Central memory CD8-positive, alpha-beta T cell (primary cell): ENCODE measurements around the gene WDR7.
"Not testable (repeated sequence)": the region's sequence is repeated elsewhere in the genome, so short reads cannot be mapped to it uniquely, and the experiment has no call there.

Source experiments
- ATAC-seq: fragments of 150-1000 bp; cut with Tn5 transposase; replicated peaks from 2 replicates; pipeline ENCODE4 v1.10.0; 2022; ENCODE audit warnings: mild to moderate bottlenecking, moderate FRiP score, moderate number of reproducible peaks; ENCODE audit not compliant: poor library complexity, severe bottlenecking; ENCODE audit errors: extremely low read depth
- DNase-seq, 2 donors: peaks; one replicate each; pipeline ENCODE4 v3.0.0; 2021; ENCODE audit warnings: low spot score in 2 of 2
- H3K27ac Mint-ChIP-seq: one replicate; pipeline ENCODE4 v1.8.0; 2022; ENCODE audit warnings: low read depth, mild to moderate bottlenecking, moderate library complexity, mixed read lengths
- H3K27me3 Mint-ChIP-seq: one replicate; pipeline ENCODE4 v1.8.0; 2022; ENCODE audit warnings: mixed read lengths
- H3K36me3 Mint-ChIP-seq: one replicate; pipeline ENCODE4 v1.8.0; 2022; ENCODE audit warnings: mild to moderate bottlenecking, moderate library complexity, mixed read lengths; ENCODE audit not compliant: insufficient read depth
- H3K4me1 Mint-ChIP-seq: one replicate; pipeline ENCODE4 v1.8.0; 2022; ENCODE audit warnings: mixed read lengths
- H3K4me3 Mint-ChIP-seq: one replicate; pipeline ENCODE4 v1.8.0; 2022; ENCODE audit warnings: mild to moderate bottlenecking, moderate library complexity, mixed read lengths
- H3K9me3 Mint-ChIP-seq: one replicate; pipeline ENCODE4 v1.8.0; 2022; ENCODE audit warnings: mixed read lengths

WDR7 gene

DNA sequence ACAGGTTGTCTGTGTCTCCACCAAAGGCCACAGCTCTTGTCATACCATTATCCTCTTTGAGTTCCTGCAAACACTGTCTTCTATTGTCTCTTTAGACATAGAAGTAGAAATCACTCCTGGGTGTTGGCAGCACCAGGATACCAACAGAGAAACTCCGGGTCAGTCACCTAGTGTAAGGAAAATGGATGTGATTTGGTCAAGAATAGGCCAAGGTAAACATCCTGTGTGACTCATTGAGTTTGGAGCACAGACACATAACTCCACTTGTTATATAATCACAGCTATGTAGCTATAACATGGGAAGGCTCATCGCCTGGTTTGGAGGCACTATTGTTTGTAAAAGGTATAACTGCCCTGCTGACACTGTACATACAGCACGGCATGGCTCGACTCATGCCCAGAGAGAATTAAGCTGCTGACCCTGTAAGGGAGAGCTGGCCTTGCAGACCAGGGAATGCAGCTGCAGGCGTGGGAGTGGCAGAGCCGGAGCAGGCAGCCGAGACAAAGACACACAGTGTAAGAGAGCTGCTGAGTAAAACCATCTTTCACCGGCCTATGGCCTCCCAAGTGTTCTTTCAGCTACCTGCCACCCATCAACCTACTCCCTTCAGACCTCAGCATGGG, 9.3 kb upstream of the WDR7 start:
- H3K36me3 Mint-ChIP-seq, result peaks cover 19% of the 10 kb centered on the region
- no peaks in the 10 kb centered on the region for H3K9me3 Mint-ChIP-seq
- H3K27me3 Mint-ChIP-seq, result no peaks in the 10 kb centered on the region
- H3K4me1 Mint-ChIP-seq, result peaks cover 27% of the 10 kb centered on the region
- DNase-seq (no peak), ATAC-seq (no peak)
- H3K4me3 Mint-ChIP-seq, result no peak overlapping the region
- no peak overlapping the region for H3K27ac Mint-ChIP-seq

DNA sequence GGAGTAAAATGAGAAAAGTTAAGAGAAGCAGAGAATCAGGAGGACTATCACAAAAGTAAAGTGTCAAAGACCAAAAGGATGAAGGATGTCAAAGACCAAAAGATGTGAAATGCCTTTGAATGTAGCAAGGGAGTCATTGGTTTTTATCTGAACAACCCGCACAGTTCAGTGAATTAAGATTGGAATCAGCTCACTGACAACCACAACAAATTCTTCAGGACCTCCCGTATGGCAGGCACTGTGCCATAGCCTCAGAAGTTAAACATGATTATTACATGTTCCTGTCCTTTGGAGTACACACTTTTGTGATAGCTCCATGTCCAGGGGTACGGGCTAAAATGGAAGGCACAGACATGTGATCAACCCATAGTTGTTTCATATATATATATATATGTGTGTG, 7.8 kb upstream of the WDR7 start:
- ATAC-seq (no peak), DNase-seq (no peak)
- H3K4me1 Mint-ChIP-seq, result peaks cover 18% of the 10 kb centered on the region
- no peak overlapping the region for H3K4me3 Mint-ChIP-seq
- no peak overlapping the region for H3K27ac Mint-ChIP-seq
- H3K36me3 Mint-ChIP-seq, result peaks cover 8% of the 10 kb centered on the region
- H3K9me3 Mint-ChIP-seq, result no peaks in the 10 kb centered on the region
- H3K27me3 Mint-ChIP-seq, result no peaks in the 10 kb centered on the region

DNA sequence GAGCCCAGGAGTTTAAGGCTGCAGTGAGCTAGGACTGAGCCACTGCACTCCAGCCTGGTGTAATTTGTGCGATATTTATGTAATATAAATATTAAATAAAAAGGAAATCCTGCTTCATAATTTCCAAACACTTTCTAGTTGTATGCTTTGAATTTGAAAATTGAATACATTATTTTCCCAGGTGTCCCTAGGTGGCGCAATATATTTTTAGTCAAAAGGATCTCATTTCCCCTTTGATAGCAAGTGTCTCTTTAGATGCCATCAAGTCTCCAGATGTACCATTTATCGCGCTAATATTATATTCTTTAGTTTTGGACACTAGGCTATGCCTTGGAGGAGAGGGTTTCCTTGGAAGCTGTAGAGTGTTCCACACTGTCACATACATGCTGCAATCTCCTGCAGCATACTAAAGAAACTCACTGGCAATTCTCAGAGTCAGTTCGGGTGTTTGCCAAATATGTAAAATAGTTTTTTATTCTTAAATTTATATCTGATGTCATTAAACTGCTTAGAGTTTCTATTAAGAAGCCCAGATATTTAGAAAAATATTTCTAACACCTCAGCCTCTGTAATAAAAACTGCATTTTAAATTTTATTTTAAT, 5.6 kb upstream of the WDR7 start:
- DNase-seq (no peak), ATAC-seq (no peak)
- Mint-ChIP-seq H3K27me3 (no peaks in the 10 kb centered on the region), H3K36me3 (no peaks in the 10 kb centered on the region), H3K4me1 (peaks cover 8% of the 10 kb centered on the region), H3K9me3 (no peaks in the 10 kb centered on the region), H3K4me3 (no peak overlapping the region), H3K27ac (no peak overlapping the region)

DNA sequence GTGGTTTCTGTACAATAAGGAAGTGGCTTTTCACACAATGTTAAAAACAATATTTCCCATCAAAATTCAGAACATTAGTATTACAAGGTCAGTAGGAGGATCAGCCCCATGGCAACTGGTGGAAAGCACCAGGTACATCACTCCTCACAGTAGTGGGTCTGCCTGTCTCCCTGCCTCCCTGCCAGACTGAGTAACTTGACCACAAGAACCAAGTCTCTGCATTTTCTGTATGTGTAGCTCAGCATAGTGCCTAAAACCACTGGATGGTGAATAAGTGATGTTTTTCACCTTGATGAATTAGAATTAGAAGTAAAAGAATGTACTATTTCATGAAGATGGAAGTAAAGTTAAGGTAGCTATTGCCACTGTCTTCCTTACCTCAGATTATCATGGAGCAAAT, 4.1 kb upstream of the WDR7 start:
- peaks cover 21% of the 10 kb centered on the region for H3K4me1 Mint-ChIP-seq
- peaks cover 4% of the 10 kb centered on the region for H3K9me3 Mint-ChIP-seq
- ATAC-seq, result no peak
- H3K27ac Mint-ChIP-seq, result no peak overlapping the region
- H3K36me3 Mint-ChIP-seq, result peaks cover 11% of the 10 kb centered on the region
- no peaks in the 10 kb centered on the region for H3K27me3 Mint-ChIP-seq
- H3K4me3 Mint-ChIP-seq, result no peak overlapping the region
- DNase-seq, result no peak

DNA sequence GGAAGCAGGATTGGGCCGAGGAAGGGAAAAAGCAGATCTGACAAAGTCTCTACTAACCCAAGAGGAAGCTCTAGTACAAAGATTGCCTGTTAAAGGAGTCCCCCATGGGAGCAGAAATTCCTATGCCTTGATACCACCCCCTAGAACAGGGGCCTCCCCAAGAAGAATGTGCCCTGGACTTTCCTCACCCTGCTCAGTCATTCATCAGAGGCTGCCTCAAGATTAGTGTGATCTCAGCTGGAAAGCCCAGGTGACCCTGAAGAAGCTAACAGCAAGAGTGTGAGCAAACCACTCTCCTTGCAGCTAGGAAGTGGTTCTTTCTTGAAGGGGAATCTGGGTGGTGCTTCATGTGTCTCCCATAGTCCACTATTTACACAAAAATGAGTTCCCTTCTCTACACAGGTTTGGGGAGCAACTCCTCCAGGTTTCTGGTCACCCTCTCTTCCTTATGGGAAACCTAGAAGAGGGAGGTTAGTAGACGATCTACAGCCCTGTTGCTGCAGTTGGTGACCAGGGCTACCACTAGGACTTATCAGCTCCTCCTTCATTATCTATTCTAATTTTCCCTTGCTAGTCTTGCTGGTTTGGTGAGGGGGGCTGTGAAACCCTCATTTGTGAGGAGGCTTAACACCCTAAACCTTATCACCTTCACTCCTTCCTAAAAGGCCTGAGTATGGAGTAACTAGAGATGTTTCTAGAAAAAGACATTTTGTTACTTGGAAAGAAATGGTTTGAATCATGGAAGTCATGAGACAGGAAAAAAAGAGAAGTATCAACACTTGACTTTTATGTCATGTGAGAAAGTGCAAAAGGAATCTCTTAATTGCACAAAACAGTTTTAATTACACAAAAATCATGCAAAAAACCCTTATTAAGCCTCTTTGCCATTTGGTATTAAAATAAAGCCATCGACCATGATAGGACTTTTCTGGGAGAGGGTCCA, 2.9 kb upstream of the WDR7 start:
- H3K27me3 Mint-ChIP-seq, result no peaks in the 10 kb centered on the region
- peaks cover 12% of the 10 kb centered on the region for H3K36me3 Mint-ChIP-seq
- no peak overlapping the region for H3K27ac Mint-ChIP-seq
- H3K4me3 Mint-ChIP-seq, result no peak overlapping the region
- no peak for DNase-seq
- peaks cover 29% of the 10 kb centered on the region for H3K4me1 Mint-ChIP-seq
- peaks cover 4% of the 10 kb centered on the region for H3K9me3 Mint-ChIP-seq
- no peak for ATAC-seq

DNA sequence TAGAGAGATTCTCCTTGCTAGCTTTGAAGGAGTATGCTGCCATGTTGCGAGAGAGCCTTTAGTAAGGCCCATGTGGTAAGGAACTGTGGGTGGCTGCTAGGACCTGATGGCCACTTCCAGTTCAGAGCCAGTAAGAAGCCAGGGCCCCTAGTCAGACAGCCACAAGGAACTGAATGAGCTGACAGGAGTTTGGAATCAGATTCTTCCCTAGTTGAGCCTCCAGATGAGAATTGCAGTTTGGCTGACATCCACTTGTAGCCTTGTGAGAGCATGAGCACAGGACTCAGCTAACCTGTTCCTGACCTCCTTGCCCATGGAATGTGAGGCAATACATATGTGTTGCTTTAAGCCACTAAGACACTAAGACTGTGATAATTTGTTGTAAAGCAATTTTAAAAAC, 1.2 kb upstream of the WDR7 start:
- ATAC-seq, result no peak
- Mint-ChIP-seq H3K36me3 (peaks cover 12% of the 10 kb centered on the region), H3K9me3 (peaks cover 4% of the 10 kb centered on the region), H3K4me3 (no peak overlapping the region), H3K4me1 (peaks cover 45% of the 10 kb centered on the region), H3K27ac (no peak overlapping the region), H3K27me3 (no peaks in the 10 kb centered on the region)
- DNase-seq, result no peak

DNA sequence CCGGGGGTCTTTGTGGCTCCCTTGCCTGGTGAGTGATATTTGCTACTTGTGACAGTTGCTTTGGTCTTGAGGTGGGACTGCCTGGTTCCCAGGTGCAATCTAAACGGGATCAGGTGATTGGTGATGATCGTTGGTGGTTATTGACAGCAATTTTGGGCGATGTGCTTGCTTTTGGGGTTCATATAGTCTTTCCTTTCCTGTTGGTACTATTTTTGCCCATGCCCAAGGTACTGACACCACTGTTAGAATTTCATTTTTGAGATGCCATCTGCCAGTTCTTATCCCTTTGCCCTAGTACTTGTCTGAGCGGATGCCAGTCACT, 573 bp downstream of the WDR7 start:
- no peaks in the 10 kb centered on the region for H3K27me3 Mint-ChIP-seq

DNA sequence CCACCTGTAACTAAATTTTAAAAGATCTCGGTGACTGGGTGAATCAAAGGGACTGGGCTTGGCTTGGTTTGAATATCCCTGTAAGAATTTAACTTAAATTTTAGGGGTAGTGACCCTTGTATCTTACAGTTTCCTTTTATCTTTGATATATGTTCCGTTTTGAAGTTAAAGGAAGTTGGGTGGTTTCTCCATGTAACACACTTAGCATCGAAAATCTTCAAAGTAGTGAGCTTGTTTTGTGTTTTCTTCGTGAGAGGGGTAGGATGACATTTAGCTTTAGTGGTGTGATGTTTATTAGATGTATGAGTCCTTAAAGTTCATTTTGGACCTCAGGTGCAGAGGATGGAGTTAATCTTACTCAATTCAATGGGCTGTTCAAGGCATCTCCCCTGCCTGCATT, 1.6 kb downstream of the WDR7 start:
- Mint-ChIP-seq H3K36me3 (peaks cover 13% of the 10 kb centered on the region), H3K27me3 (no peaks in the 10 kb centered on the region), H3K9me3 (peaks cover 4% of the 10 kb centered on the region), H3K4me1 (peaks cover 39% of the 10 kb centered on the region), H3K27ac (peak overlapping the region; percentile 68), H3K4me3 (peak overlapping the region; percentile 91)
- DNase-seq (no peak), ATAC-seq (no peak)

More for the DNA sequence above, 573 bp downstream of the WDR7 start:
- peak overlapping the region; percentile 96 for H3K27ac Mint-ChIP-seq
- H3K36me3 Mint-ChIP-seq, result peaks cover 12% of the 10 kb centered on the region
- peak in 1 of 2 donors; percentile 15 for DNase-seq
- H3K9me3 Mint-ChIP-seq, result peaks cover 4% of the 10 kb centered on the region
- peaks cover 45% of the 10 kb centered on the region for H3K4me1 Mint-ChIP-seq
- peak; percentile 4 for ATAC-seq
- H3K4me3 Mint-ChIP-seq, result peak overlapping the region; percentile 91

DNA sequence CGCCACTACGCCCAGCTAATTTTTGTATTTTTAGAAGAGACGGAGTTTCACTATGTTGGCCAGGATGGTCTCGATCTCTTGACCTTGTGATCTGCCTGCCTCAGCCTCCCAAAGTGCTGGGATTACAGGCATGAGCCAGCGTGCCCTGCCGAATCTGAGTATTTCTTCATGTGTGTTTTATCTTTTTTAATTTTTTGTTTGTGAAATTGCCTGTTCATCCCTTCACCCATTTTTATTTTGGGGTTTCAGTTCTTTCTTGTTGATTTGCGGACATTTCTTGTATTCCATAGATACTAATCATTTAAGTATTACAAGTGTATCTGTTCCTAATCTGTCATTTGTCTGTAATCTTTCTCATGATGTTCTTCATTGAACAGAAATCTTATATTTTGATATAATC, 3.1 kb downstream of the WDR7 start:
- ATAC-seq, H3K9me3 Mint-ChIP-seq, H3K27me3 Mint-ChIP-seq, DNase-seq, H3K4me3 Mint-ChIP-seq: not testable (repeated sequence)
- Mint-ChIP-seq H3K4me1 (peaks cover 42% of the 10 kb centered on the region), H3K36me3 (peaks cover 13% of the 10 kb centered on the region), H3K27ac (peak overlapping the region; percentile 68)

DNA sequence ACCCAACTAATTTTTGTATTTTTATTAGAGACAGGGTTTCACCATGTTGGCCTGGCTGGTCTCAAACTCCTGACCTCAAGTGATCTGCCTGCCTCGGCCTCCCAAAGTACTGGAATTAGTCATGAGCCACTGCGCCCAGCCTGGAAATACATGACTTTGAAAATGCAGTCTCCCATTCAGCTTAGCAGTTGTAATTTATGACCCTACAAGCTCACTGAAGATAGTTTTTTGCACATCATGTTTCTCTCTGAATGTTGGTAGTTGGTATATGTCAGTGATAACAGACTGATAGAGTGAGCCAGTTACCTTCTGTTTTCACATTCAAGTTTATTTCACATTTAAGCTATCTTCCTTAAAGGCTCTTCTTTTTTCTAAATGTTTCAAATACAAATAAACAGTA, 7.1 kb downstream of the WDR7 start:
- peaks cover 43% of the 10 kb centered on the region for H3K4me1 Mint-ChIP-seq

DNA sequence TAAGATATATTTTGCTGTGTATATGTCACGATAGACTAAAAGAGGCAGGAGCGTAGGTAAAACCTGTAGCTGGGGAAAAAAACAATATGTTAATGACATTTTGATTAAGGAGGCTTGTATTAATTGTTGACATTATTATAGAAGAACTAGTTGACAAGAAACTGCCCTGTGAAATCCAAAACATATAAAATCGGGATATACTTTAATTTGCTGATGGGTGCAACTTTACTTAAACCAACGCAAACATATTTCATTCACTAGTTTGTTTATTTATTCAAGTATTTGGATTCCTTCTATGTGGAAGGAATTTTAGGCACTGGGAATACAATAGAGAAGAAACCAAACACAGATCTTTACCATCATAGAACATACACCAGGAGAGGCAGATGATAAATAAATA, 8.0 kb downstream of the WDR7 start:
- H3K27me3 Mint-ChIP-seq, result no peaks in the 10 kb centered on the region
- peaks cover 1% of the 10 kb centered on the region for H3K36me3 Mint-ChIP-seq
- peak overlapping the region; percentile 1 for H3K27ac Mint-ChIP-seq
- peaks cover 40% of the 10 kb centered on the region for H3K4me1 Mint-ChIP-seq
- ATAC-seq, result no peak
- no peaks in the 10 kb centered on the region for H3K9me3 Mint-ChIP-seq
- no peak for DNase-seq
- H3K4me3 Mint-ChIP-seq, result no peak overlapping the region

More for the DNA sequence above, 7.1 kb downstream of the WDR7 start:
- DNase-seq, result no peak
- no peak overlapping the region for H3K27ac Mint-ChIP-seq
- H3K9me3 Mint-ChIP-seq, result no peaks in the 10 kb centered on the region
- no peak overlapping the region for H3K4me3 Mint-ChIP-seq
- no peak for ATAC-seq
- peaks cover 1% of the 10 kb centered on the region for H3K36me3 Mint-ChIP-seq
- no peaks in the 10 kb centered on the region for H3K27me3 Mint-ChIP-seq

DNA sequence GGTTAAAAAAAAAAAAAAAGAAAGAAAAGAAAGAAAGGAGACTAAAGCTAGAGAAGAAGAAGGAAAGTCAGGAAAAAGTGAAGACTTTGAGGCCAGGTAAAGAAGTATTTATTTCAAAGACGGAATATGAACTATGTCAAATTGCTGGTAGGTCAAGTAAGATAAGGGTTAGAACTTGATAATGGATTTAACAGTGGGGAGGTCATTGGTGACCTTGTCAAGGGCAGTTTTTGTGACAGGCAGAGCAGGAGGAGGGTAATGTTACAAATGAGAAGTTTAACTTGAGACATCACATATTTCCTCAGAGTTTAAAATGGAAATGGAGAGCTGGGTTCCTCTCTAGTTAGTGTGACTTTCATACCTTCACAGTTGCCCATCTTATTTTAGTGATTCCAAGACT, 9.5 kb downstream of the WDR7 start:
- H3K9me3 Mint-ChIP-seq, result no peaks in the 10 kb centered on the region
- no peaks in the 10 kb centered on the region for H3K27me3 Mint-ChIP-seq

More for the DNA sequence above, 9.5 kb downstream of the WDR7 start:
- ATAC-seq (no peak), DNase-seq (no peak)
- H3K4me1 Mint-ChIP-seq, result peaks cover 39% of the 10 kb centered on the region
- H3K4me3 Mint-ChIP-seq, result no peak overlapping the region
- no peak overlapping the region for H3K27ac Mint-ChIP-seq
- peaks cover 5% of the 10 kb centered on the region for H3K36me3 Mint-ChIP-seq
